Left ventricle myocardium superior (tissue), 1 donor: ENCODE data around the gene DUOX1. TPM values are rescaled to one million over a fixed set of nuclear protein-coding genes. Genes with fewer than 3 reads are reported as not detected.
A peak's percentile ranks its signal among the peaks of the same experiment; 100 is the strongest.

ENCODE experiments used
- ATAC-seq: fragments of 200-7000 bp; cut with Tn5 transposase; one replicate; pipeline ENCODE4 v1.9.1; 2020; ENCODE audit warnings: mild to moderate bottlenecking, moderate library complexity
- DNase-seq: peaks from one replicate; pipeline ENCODE4 v3.0.0-alpha.2; 2020
- intact Hi-C: fragments of 100-400 bp; cut with micrococcal nuclease; formaldehyde crosslinking; loops from one replicate; pipeline ENCODE4 v1.11.0; 2022
- total RNA-seq: library from RNA; stranded (reverse); fragmentation: NEBNext Ultra II Directional; extraction: Animal tissue kit (Norgen Biotek cat#: 25700); gene quantifications from one replicate; pipeline ENCODE4 v1.2.1, GENCODE V29; 2021
- donor health status: DM: no; HTN: yes; CAD: no; lungs with severe emphysema.

DUOX1 gene
- total RNA-seq, 1 donor from 2014 or later, result 0.50 TPM

- ATAC-seq, result peak; percentile 14
- intact Hi-C loops, result no loop called here
- no peak for DNase-seq
Measured at GRCh38 chr15:45138814-45139765, 9.3 kb downstream of the DUOX1 start.

DNA sequence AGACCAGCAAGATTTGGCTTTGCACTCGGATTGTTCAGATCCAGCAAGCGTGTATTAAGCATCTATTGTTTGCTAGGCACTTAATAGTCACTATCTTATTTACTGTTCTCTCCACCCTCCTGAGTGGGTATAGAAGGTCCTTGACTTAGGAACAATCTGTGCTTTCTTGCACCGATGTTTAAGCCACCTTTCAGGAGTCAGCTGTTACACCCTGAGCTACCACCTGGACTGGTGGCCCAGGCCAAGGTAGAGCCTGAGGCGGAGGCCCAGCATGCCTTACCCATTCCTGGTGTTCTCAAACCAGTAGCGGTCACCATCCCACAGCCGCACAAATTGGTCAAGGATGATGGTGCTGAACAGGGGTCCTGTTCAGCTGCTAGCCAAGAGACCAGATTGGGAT, 10.0 kb downstream of the DUOX1 start:
- intact Hi-C loops, result no loop called here
- ATAC-seq (no peak), DNase-seq (no peak)

- DNase-seq, result no peak
- no peak for ATAC-seq
- intact Hi-C loops, result no loop called here
Measured at GRCh38 chr15:45140557-45141250, 10.9 kb downstream of the DUOX1 start.

- no peak for DNase-seq
Measured at GRCh38 chr15:45141386-45141785, 11.6 kb downstream of the DUOX1 start.

GRCh38 chr15:45143056-45143455, 13.3 kb downstream of the DUOX1 start:
- DNase-seq (no peak), ATAC-seq (no peak)
- intact Hi-C loops, result no loop called here

More at GRCh38 chr15:45141386-45141785, 11.6 kb downstream of the DUOX1 start:
- intact Hi-C loops, result no loop called here
- no peak for ATAC-seq

- ATAC-seq, result no peak
- intact Hi-C loops, result no loop called here
- DNase-seq, result no peak
Measured at GRCh38 chr15:45143946-45144345, 14.2 kb downstream of the DUOX1 start.

DNA sequence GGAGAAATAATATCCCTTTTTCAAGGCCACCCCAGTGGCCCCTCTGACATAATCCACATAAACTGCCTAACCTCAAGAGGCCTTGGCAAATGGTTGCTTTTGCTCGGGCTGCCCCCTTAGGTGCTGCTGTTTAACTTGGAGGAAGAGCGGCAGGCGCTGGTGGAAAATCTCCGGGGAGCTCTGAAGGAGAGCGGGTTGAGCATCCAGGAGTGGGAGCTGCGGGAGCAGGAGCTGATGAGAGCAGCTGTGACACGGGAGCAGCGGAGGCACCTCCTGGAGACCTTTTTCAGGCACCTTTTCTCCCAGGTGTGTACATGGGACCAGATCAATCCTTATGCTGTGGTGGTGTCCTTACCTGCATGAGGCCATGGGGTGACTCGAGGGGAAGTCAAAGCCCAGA, 15.0 kb downstream of the DUOX1 start:
- intact Hi-C loops, result no loop called here
- DNase-seq (no peak), ATAC-seq (no peak)

GRCh38 chr15:45146405-45146804, 16.6 kb downstream of the DUOX1 start:
- intact Hi-C loops, result no loop called here
- DNase-seq (no peak), ATAC-seq (no peak)

- ATAC-seq (no peak), DNase-seq (no peak)
- intact Hi-C loops, result no loop called here
Measured at GRCh38 chr15:45147606-45148005, 17.8 kb downstream of the DUOX1 start.

GRCh38 chr15:45148076-45149059, 18.6 kb downstream of the DUOX1 start:
- intact Hi-C loops, result no loop called here
- no peak for ATAC-seq
- DNase-seq, result no peak

GRCh38 chr15:45149060-45149459, 19.3 kb downstream of the DUOX1 start:
- DNase-seq (no peak), ATAC-seq (no peak)
- intact Hi-C loops, result no loop called here

DNA sequence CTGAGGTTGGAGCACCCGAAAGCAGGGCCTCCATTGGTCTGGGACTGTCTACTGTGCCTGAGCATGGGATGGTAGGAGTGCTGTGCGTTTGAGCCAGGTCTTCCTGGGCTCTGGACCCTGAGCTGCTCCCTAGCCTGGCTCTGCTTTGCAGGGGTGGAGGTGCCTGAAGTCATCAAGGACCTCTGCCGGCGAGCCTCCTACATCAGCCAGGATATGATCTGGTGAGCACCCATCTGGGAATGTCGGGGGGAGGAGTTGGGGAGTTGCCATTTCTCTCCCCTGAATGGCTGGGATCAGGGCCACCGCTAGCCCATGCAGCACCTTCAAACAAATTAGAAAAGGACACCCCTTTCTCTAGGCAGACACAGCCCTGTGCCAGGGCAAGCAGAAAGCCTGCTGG, 20.7 kb downstream of the DUOX1 start:
- intact Hi-C loops, result no loop called here
- ATAC-seq, result no peak
- no peak for DNase-seq

DNA sequence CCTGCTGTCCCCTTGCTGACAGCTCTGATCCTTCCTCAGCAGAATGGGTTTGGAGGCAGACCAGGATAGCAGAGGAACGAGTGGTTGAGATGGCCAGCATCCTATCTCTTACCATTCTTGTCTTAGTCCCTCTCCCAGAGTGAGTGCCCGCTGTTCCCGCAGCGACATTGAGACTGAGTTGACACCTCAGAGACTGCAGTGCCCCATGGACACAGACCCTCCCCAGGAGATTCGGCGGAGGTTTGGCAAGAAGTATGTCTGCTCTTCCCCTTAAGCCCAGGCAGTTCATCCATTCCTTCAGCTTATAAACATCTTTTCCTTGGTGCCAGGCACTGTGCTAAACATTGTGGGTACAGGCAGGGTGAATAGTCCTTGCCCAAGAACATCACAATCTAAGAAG, 21.2 kb downstream of the DUOX1 start:
- intact Hi-C loops, result no loop called here
- ATAC-seq, result no peak
- no peak for DNase-seq

DNA sequence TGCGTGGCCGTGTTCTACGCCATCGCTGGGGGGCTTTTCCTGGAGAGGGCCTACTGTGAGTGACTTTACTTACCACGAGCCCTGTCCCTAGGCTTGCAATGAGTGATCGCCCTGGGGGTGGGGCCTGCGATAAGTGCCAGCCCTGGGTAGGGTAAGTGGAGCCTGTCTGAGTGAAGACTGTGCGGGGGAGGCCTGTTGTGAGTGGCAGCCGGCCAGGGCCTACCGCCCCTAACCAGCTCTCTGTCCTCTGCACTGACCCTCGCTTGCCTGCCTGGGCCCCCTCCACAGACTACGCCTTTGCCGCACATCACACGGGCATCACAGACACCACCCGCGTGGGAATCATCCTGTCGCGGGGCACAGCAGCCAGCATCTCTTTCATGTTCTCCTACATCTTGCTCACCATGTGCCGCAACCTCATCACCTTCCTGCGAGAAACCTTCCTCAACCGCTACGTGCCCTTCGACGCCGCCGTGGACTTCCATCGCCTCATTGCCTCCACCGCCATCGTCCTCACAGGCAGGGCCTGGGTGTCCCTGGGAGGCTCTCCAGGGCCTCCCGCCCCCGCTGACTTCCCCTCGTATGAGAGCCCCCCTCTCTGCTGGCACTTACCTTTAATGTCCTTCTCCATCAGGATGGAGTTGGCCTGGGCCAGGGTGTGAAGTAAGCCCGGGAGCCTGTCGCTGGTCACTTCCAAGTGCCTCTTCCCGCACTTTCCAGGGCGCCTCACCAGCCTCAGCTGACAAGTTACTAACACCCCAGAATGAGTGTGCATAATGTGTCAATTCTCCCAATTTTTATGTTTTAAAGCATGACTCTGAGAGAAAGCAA, 22.4 kb downstream of the DUOX1 start:
- no peak for DNase-seq
- intact Hi-C loops, result no loop called here
- ATAC-seq, result no peak

DNA sequence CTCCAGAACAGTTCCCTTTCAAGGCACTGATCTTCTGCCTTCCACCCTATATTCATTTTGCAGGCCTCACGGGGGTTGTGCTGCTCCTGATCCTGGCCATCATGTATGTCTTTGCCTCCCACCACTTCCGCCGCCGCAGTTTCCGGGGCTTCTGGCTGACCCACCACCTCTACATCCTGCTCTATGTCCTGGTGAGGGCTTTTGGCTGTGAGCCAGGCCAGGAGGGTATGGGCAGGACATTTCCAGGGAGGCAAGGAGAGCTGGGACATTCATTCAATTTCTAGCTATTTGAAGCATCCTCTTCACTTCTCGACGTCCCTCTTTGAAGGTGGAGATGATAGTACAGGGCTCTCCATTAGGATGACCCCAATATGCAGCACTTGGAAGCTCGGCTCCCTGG, 25.9 kb downstream of the DUOX1 start:
- intact Hi-C loops, result no loop called here
- ATAC-seq (no peak), DNase-seq (no peak)

- no peak for DNase-seq
- intact Hi-C loops, result no loop called here
- no peak for ATAC-seq
Measured at GRCh38 chr15:45156744-45157455, 27.1 kb downstream of the DUOX1 start.

DNA sequence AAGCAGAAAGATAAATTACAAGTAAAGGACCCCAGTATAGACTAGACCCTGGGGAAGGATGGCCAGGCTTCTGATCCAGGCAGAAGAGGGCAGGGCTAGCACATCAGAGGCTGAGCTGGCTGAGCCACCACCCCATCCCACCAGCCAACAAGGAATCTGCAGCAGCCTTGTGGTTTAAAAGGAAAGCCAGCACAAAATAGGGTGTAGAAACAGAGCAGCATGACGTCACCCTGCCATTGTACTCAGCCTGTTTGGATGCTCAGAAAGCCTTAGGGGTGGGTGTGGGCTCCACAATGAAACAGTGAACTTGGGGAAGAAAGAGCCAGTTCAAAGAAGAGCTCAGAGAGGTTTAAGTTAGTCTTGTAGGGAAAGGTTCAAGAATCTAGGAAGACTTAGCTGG, 28.2 kb downstream of the DUOX1 start:
- intact Hi-C loops, result no loop called here
- peak; percentile 13 for ATAC-seq
- DNase-seq, result peak; percentile 21

- intact Hi-C loops, result loop anchor here (10.0 kb wide), 1 partner anchor 293 kb away; no protein-coding TSS in a partner anchor
- no peak for ATAC-seq
- DNase-seq, result peak; percentile 27
Measured at GRCh38 chr15:45161666-45162065, 31.9 kb downstream of the DUOX1 start.
